Stimulated activated CD4-positive, alpha-beta T cell treated with anti-CD3 and anti-CD28 coated beads, Interleukin-15, amount 100 ng/mL, for 48 hours (primary cell): ENCODE measurements around the gene UCMA.
A peak's percentile ranks its signal among the peaks of the same experiment; 100 is the strongest.
"Not testable (repeated sequence)": the region's sequence is repeated elsewhere in the genome, so short reads cannot be mapped to it uniquely, and the experiment has no call there.

Source experiments
- DNase-seq, 2 donors: peaks; one replicate each; pipeline ENCODE4 v3.0.0-alpha.2; 2020; ENCODE audit warnings: low read depth in 2 of 2

Gene UCMA

GRCh38 chr10:13234172-13234571 is at the start of gene UCMA:
TSS of gene UCMA (minus strand) at chr10:13234374. CDS start at chr10:13234258, 116 bp downstream.
- DNase-seq, result no peak

- DNase-seq, result not testable (repeated sequence)
Observed at GRCh38 chr10:13282348-13282747, 48.2 kb upstream of the UCMA start.

- DNase-seq, result no peak
Observed at GRCh38 chr10:13276749-13277365, 42.7 kb upstream of the UCMA start.

GRCh38 chr10:13276146-13276545 is 42.0 kb upstream of the UCMA start:
- DNase-seq, result not testable (repeated sequence)

- no peak for DNase-seq
Observed at GRCh38 chr10:13272164-13272571, 38.0 kb upstream of the UCMA start.

GRCh38 chr10:13271552-13272163 is 37.5 kb upstream of the UCMA start:
- DNase-seq, result peak; percentile 15 to 36

GRCh38 chr10:13270877-13271551 is 36.8 kb upstream of the UCMA start:
- DNase-seq, result no peak

- DNase-seq, result no peak
Observed at GRCh38 chr10:13268841-13269240, 34.7 kb upstream of the UCMA start.

- no peak for DNase-seq
Observed at GRCh38 chr10:13268310-13268709, 34.1 kb upstream of the UCMA start.

- DNase-seq, result no peak
Observed at GRCh38 chr10:13263591-13263990, 29.4 kb upstream of the UCMA start.

GRCh38 chr10:13262433-13262832 is 28.3 kb upstream of the UCMA start:
- no peak for DNase-seq

GRCh38 chr10:13257621-13258140 is 23.5 kb upstream of the UCMA start:
- DNase-seq, result no peak

GRCh38 chr10:13256627-13257026 is 22.5 kb upstream of the UCMA start:
- no peak for DNase-seq

GRCh38 chr10:13253726-13254125 is 19.6 kb upstream of the UCMA start:
- no peak for DNase-seq

- DNase-seq, result no peak
Observed at GRCh38 chr10:13247784-13248183, 13.6 kb upstream of the UCMA start.

- DNase-seq, result no peak
Observed at GRCh38 chr10:13247246-13247645, 13.1 kb upstream of the UCMA start.

GRCh38 chr10:13242260-13242659 is 8.1 kb upstream of the UCMA start:
- DNase-seq, result not testable (repeated sequence)

GRCh38 chr10:13241613-13242012 is 7.4 kb upstream of the UCMA start:
- no peak for DNase-seq

GRCh38 chr10:13239923-13240322 is 5.7 kb upstream of the UCMA start:
- DNase-seq, result no peak

- DNase-seq, result no peak
Observed at GRCh38 chr10:13238271-13239077, 4.3 kb upstream of the UCMA start.

- no peak for DNase-seq
Observed at GRCh38 chr10:13236638-13237037, 2.5 kb upstream of the UCMA start.

GRCh38 chr10:13234736-13235135 is 562 bp upstream of the UCMA start:
- not testable (repeated sequence) for DNase-seq
